OCI-LY1 (cell line): ENCODE measurements around the gene PNKP.

Experiments
- CTCF ChIP-seq: fragments of 200-600 bp; sonication (generic), shearing (Covaris generic); IDR thresholded peaks from 2 replicates; pipeline ENCODE4 v1.5.1; 2017; ENCODE audit warnings: mild to moderate bottlenecking, antibody characterized with exemption, low read length, moderate library complexity, mixed read lengths
- EZH2 ChIP-seq: fragments of 200-600 bp; sonication (generic), shearing (Covaris generic); IDR thresholded peaks from 2 replicates; pipeline ENCODE4 v1.8.0; 2017; ENCODE audit warnings: borderline replicate concordance, mixed run types, mild to moderate bottlenecking, antibody characterized with exemption, low read length, moderate library complexity, mixed read lengths

- no peak for TF ChIP-seq CTCF
- TF ChIP-seq EZH2, result no peak
Observed at GRCh38 chr19:49859682-49860335, 7.6 kb downstream of the PNKP start.
